Epithelial cell of esophagus (primary cell): Measurements from ENCODE around the gene QRFP.

Source experiments
- DNase-seq: peaks from one replicate; pipeline ENCODE4 v3.0.0; 2010; ENCODE audit warnings: low read depth
- H3K4me3 ChIP-seq: 2 replicates; pipeline ENCODE4 v1.5.1; 2011; ENCODE audit warnings: mild to moderate bottlenecking, low read length, control low read depth
- TF ChIP-seq, protein P1 (sequence below): IDR thresholded peaks from 2 replicates; pipeline ENCODE4 v1.5.1; 2011; ENCODE audit warnings: low read depth, mild to moderate bottlenecking, low read length, control low read depth, inconsistent platforms; ENCODE audit not compliant: insufficient read depth; ENCODE audit errors: missing control alignments

The QRFP gene

DNA sequence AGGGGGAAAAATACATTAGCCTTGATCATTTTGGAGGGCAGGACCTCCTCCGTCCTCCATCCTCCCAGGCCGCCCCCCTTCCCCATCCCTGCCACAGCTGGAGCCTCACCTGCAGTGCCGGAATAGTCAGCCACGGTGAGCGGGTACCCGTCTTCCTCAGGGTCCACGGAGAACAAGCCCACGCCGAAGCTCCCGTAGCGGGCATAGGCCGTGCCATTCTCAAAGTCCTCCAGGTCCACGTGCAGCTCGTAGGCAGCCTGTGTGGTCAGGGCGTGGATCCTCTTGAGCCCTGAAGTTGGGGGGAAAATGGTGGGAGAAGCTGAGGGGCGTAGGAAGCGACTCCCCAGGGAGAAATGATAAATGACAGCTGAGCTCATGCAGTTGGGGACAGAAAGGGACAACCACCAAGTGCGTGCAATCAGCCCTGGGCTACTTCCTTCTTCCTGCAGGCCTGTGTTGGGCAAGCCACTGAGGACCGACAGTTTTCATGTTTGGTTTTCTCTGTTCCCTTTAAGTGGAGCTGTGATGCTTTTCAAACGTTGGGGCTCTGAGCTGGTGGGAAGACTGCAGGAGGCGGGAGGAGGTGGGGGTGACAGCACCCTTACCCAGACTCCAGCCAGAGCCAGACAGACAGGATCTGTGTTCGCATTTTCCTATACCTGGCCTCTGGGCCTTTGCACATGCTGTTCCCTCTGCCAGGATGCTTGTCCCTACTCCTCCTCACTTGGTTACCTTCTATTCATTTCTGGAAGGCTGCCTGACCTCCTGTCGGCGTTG lies 8.7 kb upstream of the QRFP start:
- H3K4me3 ChIP-seq = no peak overlapping the region
- TF ChIP-seq, protein P1, sequence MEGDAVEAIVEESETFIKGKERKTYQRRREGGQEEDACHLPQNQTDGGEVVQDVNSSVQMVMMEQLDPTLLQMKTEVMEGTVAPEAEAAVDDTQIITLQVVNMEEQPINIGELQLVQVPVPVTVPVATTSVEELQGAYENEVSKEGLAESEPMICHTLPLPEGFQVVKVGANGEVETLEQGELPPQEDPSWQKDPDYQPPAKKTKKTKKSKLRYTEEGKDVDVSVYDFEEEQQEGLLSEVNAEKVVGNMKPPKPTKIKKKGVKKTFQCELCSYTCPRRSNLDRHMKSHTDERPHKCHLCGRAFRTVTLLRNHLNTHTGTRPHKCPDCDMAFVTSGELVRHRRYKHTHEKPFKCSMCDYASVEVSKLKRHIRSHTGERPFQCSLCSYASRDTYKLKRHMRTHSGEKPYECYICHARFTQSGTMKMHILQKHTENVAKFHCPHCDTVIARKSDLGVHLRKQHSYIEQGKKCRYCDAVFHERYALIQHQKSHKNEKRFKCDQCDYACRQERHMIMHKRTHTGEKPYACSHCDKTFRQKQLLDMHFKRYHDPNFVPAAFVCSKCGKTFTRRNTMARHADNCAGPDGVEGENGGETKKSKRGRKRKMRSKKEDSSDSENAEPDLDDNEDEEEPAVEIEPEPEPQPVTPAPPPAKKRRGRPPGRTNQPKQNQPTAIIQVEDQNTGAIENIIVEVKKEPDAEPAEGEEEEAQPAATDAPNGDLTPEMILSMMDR = no peak
- DNase-seq = no peak

DNA sequence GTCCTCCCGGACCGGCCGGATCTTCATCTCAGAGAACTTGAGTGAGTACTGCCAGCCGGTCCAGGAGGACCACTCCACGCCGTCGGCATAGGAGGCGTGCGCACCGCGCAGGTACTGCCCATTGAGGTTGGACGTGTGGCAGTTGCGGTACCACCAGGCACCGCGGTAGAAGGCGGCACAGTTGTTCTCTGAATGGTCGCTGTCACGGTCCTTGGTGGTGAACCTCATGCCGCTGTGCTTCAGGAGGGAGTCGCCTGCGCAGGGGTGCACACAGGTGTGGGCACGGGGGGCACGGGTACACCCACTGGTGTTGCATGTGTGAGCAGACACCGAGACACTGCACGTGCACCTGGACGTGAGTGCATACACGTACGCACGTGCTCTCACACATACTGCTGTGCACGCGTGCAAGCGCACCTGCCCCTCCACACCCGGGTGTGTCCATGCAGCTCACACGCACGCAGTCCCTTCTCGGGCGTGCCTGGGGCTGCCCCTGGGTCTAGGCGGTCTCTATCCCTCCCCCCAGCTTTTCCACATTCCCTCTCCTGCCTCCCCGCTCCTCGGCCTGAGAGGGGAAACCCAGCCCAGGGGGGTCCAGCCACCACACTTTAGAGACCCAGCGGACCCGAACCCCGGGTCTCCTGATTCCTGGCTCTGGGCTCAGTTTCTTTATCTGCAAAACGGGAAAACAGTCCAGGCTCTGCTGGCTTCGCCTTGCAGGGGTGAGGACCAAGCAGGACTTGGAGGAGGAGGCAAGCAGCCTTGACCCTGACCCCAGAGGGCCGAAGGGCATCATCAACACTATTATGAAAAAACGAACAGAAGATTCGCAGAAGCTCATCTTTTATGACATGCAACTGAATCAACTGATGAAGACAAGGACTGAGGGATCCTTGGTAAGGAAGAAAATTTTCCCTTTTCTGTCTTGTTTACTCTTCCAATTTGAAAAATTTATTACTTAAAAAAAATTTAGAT lies 7.7 kb upstream of the QRFP start:
- H3K4me3 ChIP-seq = no peak overlapping the region
- TF ChIP-seq, protein P1 = no peak
- no peak for DNase-seq

DNA sequence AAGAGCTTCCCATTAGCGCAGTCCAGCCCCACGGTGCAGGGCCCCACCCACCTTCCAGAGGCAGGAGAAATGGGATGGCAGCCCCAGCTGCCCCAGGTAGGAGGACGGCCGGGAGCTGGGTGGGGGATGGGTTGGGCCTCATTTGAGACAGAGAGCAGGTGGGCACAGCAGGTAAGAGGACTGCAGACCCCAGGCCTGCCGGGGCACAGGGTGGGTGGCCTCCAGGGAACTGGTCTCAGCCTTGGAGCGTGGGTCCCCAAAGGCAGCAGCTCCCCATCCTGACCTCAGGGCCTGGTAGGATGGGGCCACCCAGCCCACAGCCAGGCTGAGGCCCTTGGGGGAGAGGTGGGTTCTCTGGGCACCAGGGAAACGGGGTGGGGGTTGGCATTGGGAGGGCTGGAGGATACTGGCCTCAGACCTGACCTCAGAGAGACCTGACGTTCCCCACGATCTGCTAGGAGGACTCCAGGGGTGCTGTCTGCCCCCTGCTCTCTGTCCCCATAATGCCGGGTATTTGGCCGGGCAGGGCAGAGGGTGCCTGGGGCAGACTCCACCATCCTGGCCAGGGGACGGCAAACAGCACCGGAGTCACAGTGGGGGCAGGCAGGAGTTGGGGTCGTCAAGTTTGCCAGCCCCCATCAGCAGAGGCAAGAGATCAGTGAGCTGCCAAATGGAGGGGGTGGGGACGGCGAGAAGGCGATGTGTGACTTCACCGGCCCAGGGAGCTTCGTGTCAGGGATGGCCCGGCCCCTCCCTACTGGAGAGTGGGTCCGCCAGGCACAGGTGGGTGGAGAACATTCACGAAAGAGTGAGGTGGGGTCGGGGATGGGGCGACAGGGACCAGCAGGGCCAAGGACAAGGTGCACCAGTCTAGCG lies 6.8 kb upstream of the QRFP start:
- TF ChIP-seq, protein P1 = no peak
- DNase-seq = no peak
- no peak overlapping the region for H3K4me3 ChIP-seq

DNA sequence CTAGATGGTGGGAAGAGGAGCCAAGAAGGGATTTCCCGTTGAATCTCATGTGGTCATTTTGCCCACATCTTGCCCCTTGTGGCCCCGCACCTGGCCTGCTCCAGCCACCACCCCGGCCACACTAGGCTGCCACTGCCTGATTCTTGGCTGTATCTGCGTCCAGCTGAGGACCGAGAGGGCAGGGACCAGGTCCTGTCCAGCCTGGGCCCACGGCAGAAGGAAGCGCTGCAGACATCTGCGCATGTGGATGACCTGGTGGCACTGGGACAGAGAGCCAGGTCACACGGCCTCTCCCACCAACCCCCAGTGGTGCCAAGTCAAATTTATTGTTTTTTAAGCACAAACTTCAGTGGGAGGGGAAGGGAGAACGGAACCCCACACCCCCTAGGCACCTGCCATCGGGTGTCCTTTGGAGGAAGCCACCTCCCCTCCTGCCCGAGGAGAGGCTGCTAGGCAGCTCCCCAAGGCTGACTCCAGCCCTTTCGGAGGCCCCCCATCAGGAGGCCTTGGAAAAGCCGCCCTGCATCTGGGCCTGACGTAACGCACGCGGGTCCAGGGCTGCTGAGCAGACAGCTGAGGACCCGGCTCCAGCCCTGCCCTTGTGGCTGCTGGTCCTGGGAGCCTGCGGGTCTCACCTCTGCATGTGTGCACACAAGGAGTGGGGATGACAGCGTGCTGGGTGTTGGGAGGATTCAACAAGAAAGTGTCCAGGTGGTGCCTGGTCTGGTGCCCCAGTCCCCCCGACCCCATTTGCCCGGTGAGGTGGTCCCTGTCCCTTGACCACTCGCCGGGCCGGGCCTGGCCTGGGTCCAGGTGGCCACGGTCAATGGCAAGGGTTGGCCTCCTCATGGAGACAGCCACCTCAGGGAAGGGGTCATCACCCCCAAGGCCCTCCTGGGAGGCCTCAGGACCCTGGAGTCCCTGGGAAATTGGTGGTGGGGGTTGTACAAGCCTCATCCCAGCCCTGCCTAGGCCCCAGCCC lies 5.9 kb upstream of the QRFP start:
- no peak for DNase-seq
- TF ChIP-seq, protein P1 = no peak
- H3K4me3 ChIP-seq = no peak overlapping the region

DNA sequence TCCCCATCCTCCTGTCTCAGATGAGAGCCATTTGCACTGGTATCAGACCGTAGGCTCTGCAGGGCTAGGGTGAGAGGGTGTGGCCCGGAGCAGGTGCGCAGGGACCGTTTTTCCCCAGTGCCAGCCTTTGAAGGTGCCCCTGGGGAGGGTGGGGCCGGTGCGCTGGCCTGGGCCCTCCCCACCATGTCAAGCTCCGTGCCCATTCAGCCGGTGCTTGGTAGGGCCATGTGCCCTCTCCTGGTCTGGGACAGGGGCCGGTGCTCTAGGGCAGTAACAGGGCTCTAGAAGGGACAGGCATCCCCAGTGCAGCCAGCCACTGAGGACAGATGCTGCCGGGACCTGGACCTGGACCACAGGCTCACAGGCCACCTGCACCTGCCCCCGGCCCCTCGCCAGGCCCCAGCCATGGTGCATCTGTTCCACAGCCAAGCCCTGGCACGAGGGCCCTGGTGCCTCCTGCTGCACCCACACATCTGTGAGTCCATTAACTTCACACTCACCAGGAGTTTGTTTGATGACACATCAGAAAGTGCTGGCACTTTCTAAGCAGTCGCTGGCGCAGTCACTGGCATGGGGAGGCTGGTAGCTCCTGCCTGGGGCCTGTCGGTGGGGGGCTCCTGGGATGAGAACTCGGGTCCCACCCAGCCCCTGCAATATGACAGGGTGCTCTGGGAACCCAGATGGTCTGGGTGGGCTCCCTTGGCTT lies 5.0 kb upstream of the QRFP start:
- H3K4me3 ChIP-seq = no peak overlapping the region
- TF ChIP-seq, protein P1 = no peak
- peak; percentile 22 for DNase-seq
